PC-9 (cell line): ENCODE measurements around the gene CHMP1B. TPM values are rescaled to one million over a fixed set of nuclear protein-coding genes. Genes with fewer than 3 reads are reported as not detected.
"Not testable (repeated sequence)": the region's sequence is repeated elsewhere in the genome, so short reads cannot be mapped to it uniquely, and the experiment has no call there.

Experiments used
- BruUV-seq: library from RNA; stranded (reverse); fragments of 400-500 nt; replicated peaks from 2 replicates; lab custom pipeline; 2021; lab: Mats Ljungman, UMichigan
- CTCF ChIA-PET: fragments of 300-600 bp; sonication (Branson Sonifier 250); formaldehyde crosslinking; loops from one replicate; lab custom pipeline; 2022; ENCODE audit warnings: antibody characterized with exemption; lab: Charles Lee
- POLR2A ChIA-PET: fragments of 300-600 bp; sonication (Branson Sonifier 250); formaldehyde crosslinking; loops from one replicate; lab custom pipeline; 2022; ENCODE audit warnings: antibody characterized with exemption; ENCODE audit not compliant: unreplicated experiment; lab: Charles Lee
- DNase-seq, 2 experiments: peaks; one replicate each; pipeline versions ENCODE4 v3.0.0 to v3.0.0-alpha.2; 2015 to 2022; ENCODE audit warnings: mixed read lengths in 1 of 2
- H2AFZ ChIP-seq: fragments of 200-600 bp; sonication (generic); 2 replicates; pipeline ENCODE4 v1.8.1; 2017; ENCODE audit warnings: antibody characterized with exemption
- H3F3A ChIP-seq: fragments of 200-600 bp; sonication (generic); 2 replicates; pipeline ENCODE4 v1.8.1; 2017; ENCODE audit warnings: antibody characterized with exemption, mild to moderate bottlenecking, low read depth; ENCODE audit not compliant: insufficient read depth
- H3K27ac ChIP-seq: fragments of 200-600 bp; sonication (generic); 2 replicates; pipeline ENCODE4 v1.6.1; 2016; ENCODE audit warnings: mixed run types
- H3K27me3 ChIP-seq: fragments of 200-600 bp; sonication (generic); 2 replicates; pipeline ENCODE4 v1.6.1; 2016; ENCODE audit warnings: low read depth, mixed run types; ENCODE audit not compliant: insufficient read depth
- H3K36me3 ChIP-seq: fragments of 200-600 bp; sonication (generic); 2 replicates; pipeline ENCODE4 v1.6.1; 2016; ENCODE audit warnings: low read depth, mixed run types
- H3K4me1 ChIP-seq: fragments of 200-600 bp; sonication (generic); replicated peaks from 2 replicates; pipeline ENCODE4 v1.6.1; 2016; ENCODE audit warnings: mixed run types; ENCODE audit not compliant: insufficient read depth
- H3K4me2 ChIP-seq: fragments of 200-600 bp; sonication (generic); 2 replicates; pipeline ENCODE4 v1.6.1; 2017; ENCODE audit warnings: mixed run types
- H3K4me3 ChIP-seq: fragments of 200-600 bp; sonication (generic); 2 replicates; pipeline ENCODE4 v1.6.1; 2016; ENCODE audit warnings: mixed run types
- H3K79me2 ChIP-seq: fragments of 200-600 bp; sonication (generic); 2 replicates; pipeline ENCODE4 v1.6.1; 2017; ENCODE audit warnings: low read depth, mixed run types
- H3K9me2 ChIP-seq: fragments of 200-600 bp; sonication (generic); 2 replicates; pipeline ENCODE4 v1.8.1; 2017; ENCODE audit warnings: mild to moderate bottlenecking; ENCODE audit not compliant: insufficient read depth
- H3K9me3 ChIP-seq: fragments of 200-600 bp; sonication (generic); 2 replicates; pipeline ENCODE4 v1.8.1; 2016; ENCODE audit warnings: low read depth; ENCODE audit not compliant: insufficient read depth
- H4K20me1 ChIP-seq: fragments of 200-600 bp; sonication (generic); 2 replicates; pipeline ENCODE4 v1.8.1; 2017; ENCODE audit not compliant: insufficient read depth
- CTCF ChIP-seq: fragments of 200-600 bp; sonication (generic); conservative IDR thresholded peaks from 2 replicates; pipeline ENCODE4 v1.6.1; 2017; ENCODE audit warnings: mixed run types, antibody characterized with exemption, mild to moderate bottlenecking, moderate library complexity
- EZH2 ChIP-seq: fragments of 200-600 bp; sonication (generic); IDR thresholded peaks from 2 replicates; pipeline ENCODE4 v1.8.0; 2017; ENCODE audit warnings: antibody characterized with exemption, low read depth
- intact Hi-C: fragments of 100-400 bp; cut with micrococcal nuclease; formaldehyde crosslinking; loops from one replicate; pipeline ENCODE4 v1.10.0; 2022; ENCODE audit not compliant: unreplicated experiment
- total RNA-seq: library from RNA; stranded (reverse); gene quantifications from 2 replicates; pipeline ENCODE4 v1.2.3, GENCODE V29; 2021

CHMP1B gene
- total RNA-seq, 1 experiment from 2014 or later = 68.0 TPM

- BruUV-seq = no TSS peak
Measured at GRCh38 chr18:11891737-11892136, 40.5 kb downstream of the CHMP1B start.

GRCh38 chr18:11892438-11892837 lies 41.2 kb downstream of the CHMP1B start:
- H3K4me2 ChIP-seq, H3K4me3 ChIP-seq, H3K9me3 ChIP-seq, H3K27me3 ChIP-seq, H3K4me1 ChIP-seq, H3K9me2 ChIP-seq, H3K27ac ChIP-seq, H2AFZ ChIP-seq, H4K20me1 ChIP-seq, H3K79me2 ChIP-seq, intact Hi-C loops, H3K36me3 ChIP-seq, DNase-seq, CTCF ChIA-PET, BruUV-seq: not testable (repeated sequence)
- POLR2A ChIA-PET = interaction anchor here (0.6 to 0.7 kb wide), 2 partner anchors 55 to 486 kb away, joined by 3 to 4 read pairs; no protein-coding TSS in a partner anchor
- H3F3A ChIP-seq = peaks cover 14% of the 10 kb centered on the region

More at GRCh38 chr18:11891737-11892136, 40.5 kb downstream of the CHMP1B start:
- no peaks in the 10 kb centered on the region for H3K9me3 ChIP-seq
- H3K79me2 ChIP-seq = no peaks in the 10 kb centered on the region
- no peaks in the 10 kb centered on the region for H4K20me1 ChIP-seq
- peaks cover 21% of the 10 kb centered on the region for H3F3A ChIP-seq
- no peak for DNase-seq
- H3K27me3 ChIP-seq = no peaks in the 10 kb centered on the region
- no peak overlapping the region for H3K4me3 ChIP-seq
- H3K9me2 ChIP-seq = no peaks in the 10 kb centered on the region
- peaks cover 17% of the 10 kb centered on the region for H3K4me1 ChIP-seq
- ChIA-PET CTCF (no interaction called here), POLR2A (no interaction called here)
- H3K36me3 ChIP-seq = no peaks in the 10 kb centered on the region; the same call in 1 of the 2 replicates
- H3K27ac ChIP-seq = no peak overlapping the region
- H3K4me2 ChIP-seq = no peak overlapping the region
- TF ChIP-seq CTCF (no peak), EZH2 (no peak)
- H2AFZ ChIP-seq = no peak overlapping the region
- intact Hi-C loops = no loop called here

GRCh38 chr18:11897781-11898180 lies 46.6 kb downstream of the CHMP1B start:
- ChIA-PET POLR2A (no interaction called here), CTCF (no interaction called here)
- Histone ChIP-seq H3K27me3 (no peaks in the 10 kb centered on the region), H3K9me3 (no peaks in the 10 kb centered on the region), H4K20me1 (no peaks in the 10 kb centered on the region), H3K4me2 (no peak overlapping the region), H3K9me2 (no peaks in the 10 kb centered on the region), H3K4me1 (peaks cover 5% of the 10 kb centered on the region), H3K36me3 (no peaks in the 10 kb centered on the region; the same call in 1 of the 2 replicates), H2AFZ (no peak overlapping the region), H3K79me2 (no peaks in the 10 kb centered on the region), H3K27ac (no peak overlapping the region), H3F3A (peaks cover 4% of the 10 kb centered on the region; the same call in 1 of the 2 replicates), H3K4me3 (no peak overlapping the region)
- no TSS peak for BruUV-seq
- TF ChIP-seq CTCF = no peak
- DNase-seq = no peak
- intact Hi-C loops = no loop called here

- no peaks in the 10 kb centered on the region for H3K79me2 ChIP-seq
- H3K4me1 ChIP-seq = peaks cover 5% of the 10 kb centered on the region
- DNase-seq = no peak
- no peaks in the 10 kb centered on the region for H3K27me3 ChIP-seq
- no peak overlapping the region for H3K4me3 ChIP-seq
- no peaks in the 10 kb centered on the region for H3K9me2 ChIP-seq
- H3K9me3 ChIP-seq = no peaks in the 10 kb centered on the region
- H3F3A ChIP-seq = peaks cover 6% of the 10 kb centered on the region; the same call in 1 of the 2 replicates
- no peaks in the 10 kb centered on the region for H3K36me3 ChIP-seq
- no TSS peak for BruUV-seq
- no peak for TF ChIP-seq CTCF
- H3K27ac ChIP-seq = no peak overlapping the region
- no peak overlapping the region for H2AFZ ChIP-seq
- intact Hi-C loops = no loop called here
- CTCF ChIA-PET = interaction anchor here (0.6 to 0.7 kb wide), 2 partner anchors 60 to 171 kb away, joined by 5 to 9 read pairs; no protein-coding TSS in a partner anchor
- no peaks in the 10 kb centered on the region for H4K20me1 ChIP-seq
- POLR2A ChIA-PET = no interaction called here
- no peak overlapping the region for H3K4me2 ChIP-seq
Measured at GRCh38 chr18:11899063-11899462, 47.9 kb downstream of the CHMP1B start.
